ENCODE data around the gene SFMBT1. TPM values are rescaled to one million over a fixed set of nuclear protein-coding genes. Genes with fewer than 3 reads are reported as not detected.

Gene SFMBT1
- total and polyA plus RNA-seq, 2 donors (not counting 1 experiment from before 2014, with no cell fraction given): 3.7 to 5.6 TPM

DNA sequence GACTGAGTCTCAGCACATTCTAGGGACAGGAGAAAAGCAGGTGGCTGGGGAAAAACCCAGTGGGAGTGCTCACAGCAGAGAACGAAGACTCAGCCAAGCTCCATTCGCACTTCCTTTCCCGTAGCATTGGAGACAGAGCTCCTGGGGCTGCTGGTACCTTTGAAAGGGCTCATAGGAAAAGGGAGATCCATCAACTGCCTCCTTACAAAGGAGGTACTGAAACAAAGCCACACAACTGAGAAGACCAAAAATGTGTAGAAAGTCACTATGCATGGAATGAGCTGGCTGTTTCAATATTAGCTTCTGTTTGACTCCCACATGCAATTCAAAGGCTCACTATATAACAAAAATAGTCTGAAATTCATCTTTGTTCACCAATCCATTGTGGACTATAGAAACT, 165.4 kb downstream of the SFMBT1 start:
- no peaks in the 10 kb centered on the region for H3K27me3 ChIP-seq (ENCODE audit: control insufficient read depth, insufficient read depth, low read length)
- peaks cover 3% of the 10 kb centered on the region for H3K36me3 ChIP-seq (ENCODE audit: control insufficient read depth, insufficient read depth, low read length)
- no peaks in the 10 kb centered on the region for H3K9me3 ChIP-seq (ENCODE audit: control insufficient read depth, insufficient read depth, low read depth, low read length)
- H3K9ac ChIP-seq (ENCODE audit: insufficient read depth, low read length): no peak overlapping the region
- H4K20me1 ChIP-seq (ENCODE audit: control insufficient read depth, extremely low read depth, insufficient read depth, low read length): no peaks in the 10 kb centered on the region
- TF ChIP-seq EZH2 (IDR thresholded peaks at IDR 0.05; ENCODE audit: low read length, missing control alignments): no peak
- TF ChIP-seq, protein P1, sequence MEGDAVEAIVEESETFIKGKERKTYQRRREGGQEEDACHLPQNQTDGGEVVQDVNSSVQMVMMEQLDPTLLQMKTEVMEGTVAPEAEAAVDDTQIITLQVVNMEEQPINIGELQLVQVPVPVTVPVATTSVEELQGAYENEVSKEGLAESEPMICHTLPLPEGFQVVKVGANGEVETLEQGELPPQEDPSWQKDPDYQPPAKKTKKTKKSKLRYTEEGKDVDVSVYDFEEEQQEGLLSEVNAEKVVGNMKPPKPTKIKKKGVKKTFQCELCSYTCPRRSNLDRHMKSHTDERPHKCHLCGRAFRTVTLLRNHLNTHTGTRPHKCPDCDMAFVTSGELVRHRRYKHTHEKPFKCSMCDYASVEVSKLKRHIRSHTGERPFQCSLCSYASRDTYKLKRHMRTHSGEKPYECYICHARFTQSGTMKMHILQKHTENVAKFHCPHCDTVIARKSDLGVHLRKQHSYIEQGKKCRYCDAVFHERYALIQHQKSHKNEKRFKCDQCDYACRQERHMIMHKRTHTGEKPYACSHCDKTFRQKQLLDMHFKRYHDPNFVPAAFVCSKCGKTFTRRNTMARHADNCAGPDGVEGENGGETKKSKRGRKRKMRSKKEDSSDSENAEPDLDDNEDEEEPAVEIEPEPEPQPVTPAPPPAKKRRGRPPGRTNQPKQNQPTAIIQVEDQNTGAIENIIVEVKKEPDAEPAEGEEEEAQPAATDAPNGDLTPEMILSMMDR (conservative IDR thresholded peaks at IDR 0.05 in 1 of 2, IDR thresholded peaks at IDR 0.05 in 1 of 2; ENCODE audit: low read depth in 1 of 2, low read length in 2 of 2): no peak
- H3K4me3 ChIP-seq (replicated peaks in 1 of 4; ENCODE audit: control extremely low read depth in 1 of 4, insufficient read depth in 1 of 4, low read depth in 3 of 4, low read length in 4 of 4): no peak overlapping the region
- no peak for DNase-seq (ENCODE audit: low read depth in 2 of 2)
- H3K79me2 ChIP-seq (ENCODE audit: control insufficient read depth, insufficient read depth, low read length): no peaks in the 10 kb centered on the region
- no peaks in the 10 kb centered on the region for H3K4me1 ChIP-seq (ENCODE audit: control insufficient read depth, extremely low read depth, insufficient read depth, low read length)
- H3K4me2 ChIP-seq (ENCODE audit: extremely low read depth, insufficient read depth, low read length): no peak overlapping the region
- H2AFZ ChIP-seq (ENCODE audit: low read length): no peak overlapping the region
- H3K27ac ChIP-seq (ENCODE audit: insufficient read depth, low read length): no peak overlapping the region

GRCh38 chr3:52880047-52880446, 165.8 kb downstream of the SFMBT1 start:
- no peak overlapping the region for H3K27ac ChIP-seq (ENCODE audit: insufficient read depth, low read length)
- H3K4me2 ChIP-seq (ENCODE audit: extremely low read depth, insufficient read depth, low read length): no peak overlapping the region
- no peak for TF ChIP-seq EZH2 (IDR thresholded peaks at IDR 0.05; ENCODE audit: low read length, missing control alignments)
- TF ChIP-seq, protein P1 (conservative IDR thresholded peaks at IDR 0.05 in 1 of 2, IDR thresholded peaks at IDR 0.05 in 1 of 2; ENCODE audit: low read depth in 1 of 2, low read length in 2 of 2): no peak
- peaks cover 3% of the 10 kb centered on the region for H3K36me3 ChIP-seq (ENCODE audit: control insufficient read depth, insufficient read depth, low read length)
- no peaks in the 10 kb centered on the region for H3K27me3 ChIP-seq (ENCODE audit: control insufficient read depth, insufficient read depth, low read length)
- no peak overlapping the region for H3K4me3 ChIP-seq (replicated peaks in 1 of 4; ENCODE audit: control extremely low read depth in 1 of 4, insufficient read depth in 1 of 4, low read depth in 3 of 4, low read length in 4 of 4)
- no peaks in the 10 kb centered on the region for H3K4me1 ChIP-seq (ENCODE audit: control insufficient read depth, extremely low read depth, insufficient read depth, low read length)
- DNase-seq (ENCODE audit: low read depth in 2 of 2): no peak
- H3K9me3 ChIP-seq (ENCODE audit: control insufficient read depth, insufficient read depth, low read depth, low read length): no peaks in the 10 kb centered on the region
- no peaks in the 10 kb centered on the region for H4K20me1 ChIP-seq (ENCODE audit: control insufficient read depth, extremely low read depth, insufficient read depth, low read length)
- no peak overlapping the region for H3K9ac ChIP-seq (ENCODE audit: insufficient read depth, low read length)
- no peak overlapping the region for H2AFZ ChIP-seq (ENCODE audit: low read length)
- H3K79me2 ChIP-seq (ENCODE audit: control insufficient read depth, insufficient read depth, low read length): no peaks in the 10 kb centered on the region

- Histone ChIP-seq H3K4me2 (ENCODE audit: extremely low read depth, insufficient read depth, low read length) (no peak overlapping the region), H3K4me3 (replicated peaks in 1 of 4; ENCODE audit: control extremely low read depth in 1 of 4, insufficient read depth in 1 of 4, low read depth in 3 of 4, low read length in 4 of 4) (no peak overlapping the region), H3K79me2 (ENCODE audit: control insufficient read depth, insufficient read depth, low read length) (no peaks in the 10 kb centered on the region), H3K27me3 (ENCODE audit: control insufficient read depth, insufficient read depth, low read length) (no peaks in the 10 kb centered on the region), H3K36me3 (ENCODE audit: control insufficient read depth, insufficient read depth, low read length) (peaks cover 3% of the 10 kb centered on the region), H3K9ac (ENCODE audit: insufficient read depth, low read length) (no peak overlapping the region), H2AFZ (ENCODE audit: low read length) (no peak overlapping the region), H3K4me1 (ENCODE audit: control insufficient read depth, extremely low read depth, insufficient read depth, low read length) (no peaks in the 10 kb centered on the region), H4K20me1 (ENCODE audit: control insufficient read depth, extremely low read depth, insufficient read depth, low read length) (no peaks in the 10 kb centered on the region), H3K9me3 (ENCODE audit: control insufficient read depth, insufficient read depth, low read depth, low read length) (no peaks in the 10 kb centered on the region), H3K27ac (ENCODE audit: insufficient read depth, low read length) (no peak overlapping the region)
- DNase-seq (ENCODE audit: low read depth in 2 of 2): no peak
- TF ChIP-seq, protein P1 (conservative IDR thresholded peaks at IDR 0.05 in 1 of 2, IDR thresholded peaks at IDR 0.05 in 1 of 2; ENCODE audit: low read depth in 1 of 2, low read length in 2 of 2): no peak
- TF ChIP-seq EZH2 (IDR thresholded peaks at IDR 0.05; ENCODE audit: low read length, missing control alignments): no peak
Observed at GRCh38 chr3:52879581-52879980, 166.3 kb downstream of the SFMBT1 start.
